ENCODE measurements around the gene C4orf50.

Gene C4orf50

DNA sequence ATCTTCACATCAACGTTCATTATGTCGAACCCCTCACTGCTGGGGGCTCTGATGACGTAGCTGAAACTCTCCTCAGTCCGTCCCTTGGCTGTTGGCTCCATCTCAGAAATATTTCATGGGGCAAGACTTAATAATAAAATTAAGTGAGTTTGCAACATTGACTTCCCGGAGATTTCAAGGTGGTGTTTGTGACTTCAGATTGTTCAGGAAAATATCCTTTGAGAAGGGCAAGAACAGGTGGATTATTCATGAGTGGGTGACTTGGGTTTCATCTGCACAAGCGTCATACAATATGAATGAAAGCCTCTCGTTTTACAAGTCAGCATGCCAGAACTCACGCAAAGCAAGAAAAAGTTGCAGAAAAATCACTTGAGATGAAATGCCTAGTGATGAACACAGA lies at the start of gene C4orf50:
C4orf50 (minus strand) TSS at position 101 of the 400 bp plus-strand sequence.
- ChIA-PET CTCF (no interaction called here), POLR2A (ENCODE audit: low non-redundant PET) (no interaction called here)
- TF ChIP-seq, protein P1, sequence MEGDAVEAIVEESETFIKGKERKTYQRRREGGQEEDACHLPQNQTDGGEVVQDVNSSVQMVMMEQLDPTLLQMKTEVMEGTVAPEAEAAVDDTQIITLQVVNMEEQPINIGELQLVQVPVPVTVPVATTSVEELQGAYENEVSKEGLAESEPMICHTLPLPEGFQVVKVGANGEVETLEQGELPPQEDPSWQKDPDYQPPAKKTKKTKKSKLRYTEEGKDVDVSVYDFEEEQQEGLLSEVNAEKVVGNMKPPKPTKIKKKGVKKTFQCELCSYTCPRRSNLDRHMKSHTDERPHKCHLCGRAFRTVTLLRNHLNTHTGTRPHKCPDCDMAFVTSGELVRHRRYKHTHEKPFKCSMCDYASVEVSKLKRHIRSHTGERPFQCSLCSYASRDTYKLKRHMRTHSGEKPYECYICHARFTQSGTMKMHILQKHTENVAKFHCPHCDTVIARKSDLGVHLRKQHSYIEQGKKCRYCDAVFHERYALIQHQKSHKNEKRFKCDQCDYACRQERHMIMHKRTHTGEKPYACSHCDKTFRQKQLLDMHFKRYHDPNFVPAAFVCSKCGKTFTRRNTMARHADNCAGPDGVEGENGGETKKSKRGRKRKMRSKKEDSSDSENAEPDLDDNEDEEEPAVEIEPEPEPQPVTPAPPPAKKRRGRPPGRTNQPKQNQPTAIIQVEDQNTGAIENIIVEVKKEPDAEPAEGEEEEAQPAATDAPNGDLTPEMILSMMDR (conservative IDR thresholded peaks at IDR 0.05; ENCODE audit: low read depth): no peak
- DNase-seq (ENCODE audit: low spot score): no peak
- H3K27ac ChIP-seq: no peak within 1 kb of the TSS

DNA sequence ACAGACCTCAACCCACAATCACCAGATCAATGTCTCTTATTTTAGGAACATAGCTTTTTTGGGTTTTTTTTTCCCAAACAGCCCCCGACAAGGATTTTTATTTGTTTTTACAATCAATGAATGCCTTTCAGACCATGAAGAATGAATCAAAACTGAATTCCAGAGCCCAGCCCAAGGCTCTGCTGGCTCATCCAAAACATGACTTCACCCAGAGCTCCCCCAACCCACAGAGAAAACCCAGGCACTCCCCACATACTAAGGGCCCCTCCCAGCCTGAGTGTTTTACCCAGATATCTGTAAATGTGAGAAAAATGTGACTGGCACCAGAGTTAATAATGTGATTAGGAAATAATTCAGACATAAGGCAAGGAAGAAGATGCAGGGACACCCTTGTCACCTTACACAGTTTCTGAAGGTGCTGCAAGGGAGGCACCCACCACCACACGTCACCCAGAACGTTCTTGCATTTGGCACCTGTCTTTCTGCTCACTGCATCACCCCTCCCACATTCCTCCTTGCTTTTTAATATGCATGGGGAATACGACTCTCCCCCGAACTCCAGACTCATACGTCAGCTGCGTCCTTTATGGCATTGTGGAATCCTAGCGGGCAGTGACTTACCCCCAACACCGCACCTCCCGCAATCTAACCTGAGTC lies 47.8 kb upstream of the C4orf50 start:
- DNase-seq (ENCODE audit: low spot score): no peak
- ChIA-PET POLR2A (ENCODE audit: low non-redundant PET) (no interaction called here), CTCF (no interaction called here)
- TF ChIP-seq, protein P1 (conservative IDR thresholded peaks at IDR 0.05; ENCODE audit: low read depth): no peak
- no peak overlapping the region for H3K27ac ChIP-seq

DNA sequence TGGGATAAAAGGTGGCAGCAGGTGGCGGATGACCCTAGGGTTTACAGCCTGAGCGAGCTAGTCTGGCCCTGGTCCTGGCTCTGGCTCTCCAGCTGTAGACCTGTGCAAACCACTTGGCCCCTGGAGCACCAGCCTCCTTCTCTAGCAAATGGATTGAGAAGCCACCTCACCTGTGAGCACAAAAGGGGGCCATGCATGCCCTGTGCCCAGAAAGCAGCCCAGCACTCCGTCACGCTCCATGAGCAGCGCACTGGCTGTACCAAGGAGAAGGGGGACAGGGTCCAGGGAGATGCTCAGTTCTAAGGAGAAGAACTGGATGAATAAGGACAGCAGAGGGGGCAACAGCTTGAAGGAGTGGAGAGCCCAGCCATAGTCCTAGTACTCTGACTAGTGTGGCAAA lies 46.9 kb upstream of the C4orf50 start:
- DNase-seq (ENCODE audit: low spot score): no peak
- ChIA-PET POLR2A (ENCODE audit: low non-redundant PET) (no interaction called here), CTCF (no interaction called here)
- TF ChIP-seq, protein P1 (conservative IDR thresholded peaks at IDR 0.05; ENCODE audit: low read depth): no peak
- H3K27ac ChIP-seq: no peak overlapping the region

DNA sequence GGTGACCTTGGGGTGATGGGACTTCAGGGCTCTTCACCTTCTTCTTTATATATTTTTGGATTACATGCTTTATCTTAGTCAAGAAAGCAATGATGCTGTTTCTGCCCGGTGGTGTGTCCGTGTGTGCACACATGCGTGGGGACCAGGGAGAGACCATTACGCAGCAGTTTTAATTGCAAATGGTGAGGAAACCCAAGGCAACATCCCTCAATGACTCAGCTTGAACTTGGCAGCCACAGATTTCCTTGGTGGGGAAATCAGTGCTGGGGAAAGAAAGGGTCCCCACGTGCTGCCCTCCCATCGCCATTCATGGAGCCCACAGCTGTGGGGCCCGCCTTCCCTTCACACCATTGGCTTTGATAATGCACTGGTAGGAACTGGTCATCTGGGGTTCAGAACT lies 46.2 kb upstream of the C4orf50 start:
- no peak for DNase-seq (ENCODE audit: low spot score)
- H3K27ac ChIP-seq: no peak overlapping the region
- CTCF ChIA-PET: no interaction called here
- POLR2A ChIA-PET (ENCODE audit: low non-redundant PET): no interaction called here
- TF ChIP-seq, protein P1 (conservative IDR thresholded peaks at IDR 0.05; ENCODE audit: low read depth): no peak

DNA sequence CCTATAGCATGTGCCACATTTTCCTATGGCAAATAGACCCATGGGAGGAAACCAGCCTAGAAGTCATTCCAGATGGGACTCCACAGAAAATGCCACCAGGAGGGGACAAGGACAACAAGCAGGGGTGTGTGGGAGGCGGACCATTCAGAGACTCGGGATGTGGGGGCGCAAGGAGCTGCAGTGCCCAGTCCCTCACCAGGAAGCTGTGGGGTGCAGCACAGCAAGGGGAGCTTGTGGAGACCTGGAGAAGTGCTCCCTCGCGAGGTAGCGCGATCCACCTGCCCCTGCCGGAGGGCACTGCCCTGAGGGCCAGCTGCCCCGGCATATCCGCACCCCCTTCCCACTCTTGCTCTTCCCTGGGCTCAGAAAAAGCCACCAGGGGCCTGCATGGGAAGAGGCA lies 45.5 kb upstream of the C4orf50 start:
- TF ChIP-seq, protein P1 (conservative IDR thresholded peaks at IDR 0.05; ENCODE audit: low read depth): no peak
- ChIA-PET CTCF (no interaction called here), POLR2A (ENCODE audit: low non-redundant PET) (no interaction called here)
- DNase-seq (ENCODE audit: low spot score): no peak
- no peak overlapping the region for H3K27ac ChIP-seq

DNA sequence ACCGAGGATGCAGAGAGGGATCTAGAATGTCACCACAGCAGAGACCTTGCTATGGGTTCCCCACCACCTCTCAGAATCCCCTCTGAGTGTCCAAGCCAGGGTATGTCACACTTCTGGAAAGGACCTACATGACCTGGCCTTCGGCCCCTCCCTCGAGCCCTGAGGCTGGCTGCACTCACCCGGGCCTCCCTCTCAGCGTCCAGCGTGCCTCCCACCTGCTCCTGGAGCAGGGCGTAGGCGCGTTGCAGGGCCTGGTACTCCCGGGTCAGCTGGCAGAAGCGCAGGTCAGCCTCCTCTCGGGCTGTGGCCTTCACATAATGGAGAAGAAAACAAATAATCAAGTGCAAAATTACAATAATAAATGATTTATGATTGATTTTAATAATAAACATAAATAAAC lies 43.9 kb upstream of the C4orf50 start:
- POLR2A ChIA-PET (ENCODE audit: low non-redundant PET): no interaction called here
- CTCF ChIA-PET: no interaction called here
- H3K27ac ChIP-seq: no peak overlapping the region
- no peak for DNase-seq (ENCODE audit: low spot score)
- TF ChIP-seq, protein P1 (conservative IDR thresholded peaks at IDR 0.05; ENCODE audit: low read depth): no peak
